OCI-LY7 (cell line): ENCODE data around the gene ZNF513. TPM values are rescaled to one million over a fixed set of nuclear protein-coding genes. Genes with fewer than 3 reads are reported as not detected.

Experiments used
- BruUV-seq: library from RNA; stranded (reverse); fragments of 400-500 nt; replicated peaks from 2 replicates; lab custom pipeline; 2021; lab: Mats Ljungman, UMichigan
- CTCF ChIA-PET: fragments of 300-600 bp; sonication (Branson Sonifier 250); formaldehyde crosslinking; loops from one replicate; lab custom pipeline; 2022; ENCODE audit warnings: antibody characterized with exemption; ENCODE audit not compliant: unreplicated experiment; lab: Charles Lee
- POLR2A ChIA-PET: fragments of 300-600 bp; sonication (Branson Sonifier 250); formaldehyde crosslinking; loops from one replicate; lab custom pipeline; 2022; ENCODE audit warnings: antibody characterized with exemption; lab: Charles Lee
- DNase-seq: peaks from one replicate; pipeline ENCODE4 v3.0.0-alpha.2; 2015; ENCODE audit warnings: low spot score
- H2AFZ ChIP-seq: fragments of 200-600 bp; sonication (generic), shearing (Covaris generic); 2 replicates; pipeline ENCODE4 v1.6.1; 2014; ENCODE audit warnings: mild to moderate bottlenecking, antibody characterized with exemption, low read length, moderate library complexity
- H3K27ac ChIP-seq: fragments of 200-600 bp; sonication (generic); 2 replicates; pipeline ENCODE4 v1.5.1; 2014; ENCODE audit warnings: mixed run types, low read depth, mild to moderate bottlenecking, moderate library complexity, low read length, inconsistent platforms; ENCODE audit not compliant: poor library complexity, severe bottlenecking
- H3K36me3 ChIP-seq: fragments of 200-600 bp; sonication (generic); 2 replicates; pipeline ENCODE4 v1.6.1; 2014; ENCODE audit warnings: mild to moderate bottlenecking, antibody characterized with exemption, low read length, moderate library complexity, mixed read lengths; ENCODE audit not compliant: insufficient read depth
- H3K4me1 ChIP-seq: fragments of 200-600 bp; sonication (generic); 2 replicates; pipeline ENCODE4 v1.5.1; 2014; ENCODE audit warnings: mild to moderate bottlenecking, low read length; ENCODE audit not compliant: insufficient read depth, poor library complexity, severe bottlenecking
- H3K4me2 ChIP-seq: fragments of 200-600 bp; sonication (generic); 2 replicates; pipeline ENCODE4 v1.6.1; 2014; ENCODE audit warnings: mild to moderate bottlenecking, low read length
- H3K4me3 ChIP-seq: fragments of 200-600 bp; sonication (generic); 2 replicates; pipeline ENCODE4 v1.5.1; 2014; ENCODE audit warnings: mild to moderate bottlenecking, low read depth, low read length; ENCODE audit not compliant: poor library complexity, severe bottlenecking
- H3K79me2 ChIP-seq: fragments of 200-600 bp; sonication (generic); 2 replicates; pipeline ENCODE4 v1.6.1; 2016; ENCODE audit warnings: low read depth, mild to moderate bottlenecking, low read length, moderate library complexity, mixed read lengths; ENCODE audit not compliant: insufficient read depth
- H3K9me2 ChIP-seq: fragments of 200-600 bp; sonication (generic); 2 replicates; pipeline ENCODE4 v1.6.1; 2016; ENCODE audit warnings: mild to moderate bottlenecking, low read length, mixed read lengths; ENCODE audit not compliant: insufficient read depth
- H3K9me3 ChIP-seq: fragments of 200-600 bp; sonication (generic); 2 replicates; pipeline ENCODE4 v1.6.1; 2014; ENCODE audit warnings: mild to moderate bottlenecking, mixed run types, low read length, mixed read lengths
- H4K20me1 ChIP-seq: fragments of 200-600 bp; sonication (generic); 2 replicates; pipeline ENCODE4 v1.6.1; 2014; ENCODE audit warnings: mild to moderate bottlenecking, antibody characterized with exemption, low read length, moderate library complexity, mixed read lengths; ENCODE audit not compliant: insufficient read depth
- EZH2phosphoT487 ChIP-seq: fragments of 200-600 bp; sonication (generic); IDR thresholded peaks from 2 replicates; pipeline ENCODE4 v1.6.1; 2018; ENCODE audit warnings: low read depth, borderline replicate concordance, mild to moderate bottlenecking, mixed run types, antibody characterized with exemption, low read length, moderate library complexity, mixed read lengths
- intact Hi-C: fragments of 100-400 bp; cut with micrococcal nuclease; formaldehyde crosslinking; loops from one replicate; pipeline ENCODE4 v1.10.0; 2022; ENCODE audit not compliant: unreplicated experiment
- total RNA-seq, 2 experiments: library from RNA; depleted of rRNA in 1 of 2; stranded (reverse); fragments of >200 nt in 1 of 2; shearing (Covaris generic) in 1 of 2; gene quantifications; 2 replicates each; pipeline ENCODE4 v1.2.3, GENCODE V29; 2014 to 2022
- TF ChIP-seq, protein P1 (sequence below): fragments of 200-600 bp; sonication (generic); conservative IDR thresholded peaks from 2 replicates; pipeline ENCODE4 v1.5.1; 2014; ENCODE audit warnings: mild to moderate bottlenecking, antibody characterized with exemption, low read length, moderate library complexity, mixed read lengths

ZNF513 gene
- total RNA-seq, 2 experiments from 2014 or later = 10.0 to 10.9 TPM

DNA sequence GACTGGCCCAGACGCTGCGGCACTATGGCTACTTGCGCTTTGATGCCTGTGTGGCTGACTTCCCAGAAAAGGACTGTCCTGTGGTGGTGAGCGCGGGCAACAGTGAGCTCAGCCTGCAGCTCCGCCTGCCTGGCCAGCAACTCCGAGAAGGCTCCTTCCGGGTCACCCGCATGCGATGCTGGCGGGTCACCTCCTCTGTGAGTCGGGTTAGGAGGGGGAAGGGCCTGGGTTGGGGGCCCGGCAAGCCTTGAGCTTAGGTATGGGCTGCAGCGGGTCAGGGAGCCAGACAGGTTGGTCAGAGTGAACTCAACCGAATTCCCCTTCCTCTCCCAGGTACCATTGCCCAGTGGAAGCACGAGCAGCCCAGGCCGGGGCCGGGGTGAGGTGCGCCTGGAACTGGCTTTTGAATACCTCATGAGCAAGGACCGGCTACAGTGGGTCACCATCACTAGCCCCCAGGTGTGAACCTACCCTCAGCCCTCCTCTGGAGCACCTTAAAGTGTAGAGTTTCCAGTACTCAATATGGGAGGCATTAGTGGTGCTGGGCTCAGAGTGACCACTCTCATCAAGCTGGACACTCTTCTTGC lies 4.9 kb downstream of the ZNF513 start:
- H3K27ac ChIP-seq = no peak overlapping the region
- peaks cover 84% of the 10 kb centered on the region for H3K36me3 ChIP-seq
- intact Hi-C loops = no loop called here
- H3K9me3 ChIP-seq = no peaks in the 10 kb centered on the region
- DNase-seq = no peak
- TF ChIP-seq, protein P1, sequence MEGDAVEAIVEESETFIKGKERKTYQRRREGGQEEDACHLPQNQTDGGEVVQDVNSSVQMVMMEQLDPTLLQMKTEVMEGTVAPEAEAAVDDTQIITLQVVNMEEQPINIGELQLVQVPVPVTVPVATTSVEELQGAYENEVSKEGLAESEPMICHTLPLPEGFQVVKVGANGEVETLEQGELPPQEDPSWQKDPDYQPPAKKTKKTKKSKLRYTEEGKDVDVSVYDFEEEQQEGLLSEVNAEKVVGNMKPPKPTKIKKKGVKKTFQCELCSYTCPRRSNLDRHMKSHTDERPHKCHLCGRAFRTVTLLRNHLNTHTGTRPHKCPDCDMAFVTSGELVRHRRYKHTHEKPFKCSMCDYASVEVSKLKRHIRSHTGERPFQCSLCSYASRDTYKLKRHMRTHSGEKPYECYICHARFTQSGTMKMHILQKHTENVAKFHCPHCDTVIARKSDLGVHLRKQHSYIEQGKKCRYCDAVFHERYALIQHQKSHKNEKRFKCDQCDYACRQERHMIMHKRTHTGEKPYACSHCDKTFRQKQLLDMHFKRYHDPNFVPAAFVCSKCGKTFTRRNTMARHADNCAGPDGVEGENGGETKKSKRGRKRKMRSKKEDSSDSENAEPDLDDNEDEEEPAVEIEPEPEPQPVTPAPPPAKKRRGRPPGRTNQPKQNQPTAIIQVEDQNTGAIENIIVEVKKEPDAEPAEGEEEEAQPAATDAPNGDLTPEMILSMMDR = no peak
- TF ChIP-seq EZH2phosphoT487 = no peak
- H4K20me1 ChIP-seq = no peaks in the 10 kb centered on the region
- ChIA-PET POLR2A (no interaction called here), CTCF (no interaction called here)
- H3K4me1 ChIP-seq = peaks cover 32% of the 10 kb centered on the region
- H3K9me2 ChIP-seq = no peaks in the 10 kb centered on the region
- no TSS peak for BruUV-seq
- H3K4me2 ChIP-seq = no peak overlapping the region
- peaks cover 34% of the 10 kb centered on the region for H3K79me2 ChIP-seq
- no peak overlapping the region for H2AFZ ChIP-seq
- H3K4me3 ChIP-seq = no peak overlapping the region

DNA sequence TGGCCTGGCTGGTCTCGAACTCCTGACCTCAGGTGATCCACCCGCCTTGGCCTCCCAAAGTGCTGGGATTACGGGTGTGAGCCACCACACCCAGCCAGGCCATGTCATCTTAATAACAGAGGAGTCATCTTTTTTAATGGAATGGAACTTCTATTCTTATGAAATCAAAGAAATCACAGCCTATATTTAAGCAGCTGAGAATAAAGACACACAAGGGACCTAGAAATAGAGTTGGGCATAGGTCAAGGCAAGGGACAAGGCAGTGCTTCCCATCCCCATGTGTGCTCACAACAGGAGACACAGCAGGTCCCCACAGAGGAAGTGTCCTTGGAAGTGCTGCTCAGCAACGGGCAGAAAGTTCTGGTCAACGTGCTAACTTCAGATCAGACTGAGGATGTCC lies 7.0 kb downstream of the ZNF513 start:
- BruUV-seq = no TSS peak
- CTCF ChIA-PET = no interaction called here

DNA sequence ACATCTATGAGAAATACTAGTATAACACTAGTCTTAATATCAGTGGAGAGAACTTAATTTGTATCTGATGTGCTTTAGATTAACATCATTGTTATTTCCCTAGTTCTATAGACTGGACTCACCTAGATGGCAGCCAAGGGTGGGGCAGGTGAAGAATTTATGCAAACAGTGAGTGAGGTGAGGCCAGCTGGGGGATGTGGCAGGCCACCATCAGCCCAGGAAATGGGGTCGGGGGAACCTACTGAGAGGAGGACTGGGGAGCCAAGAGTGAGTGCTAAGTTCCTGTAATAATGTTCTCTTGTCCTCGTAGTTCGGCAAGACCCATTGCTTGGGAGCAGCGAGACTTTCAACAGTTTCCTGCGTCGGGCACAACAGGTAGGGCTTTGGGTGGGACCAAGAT lies 7.6 kb downstream of the ZNF513 start:
- no peaks in the 10 kb centered on the region for H4K20me1 ChIP-seq
- DNase-seq = no peak
- no peaks in the 10 kb centered on the region for H3K9me2 ChIP-seq
- BruUV-seq = no TSS peak
- ChIA-PET CTCF (no interaction called here), POLR2A (no interaction called here)
- peaks cover 27% of the 10 kb centered on the region for H3K4me1 ChIP-seq
- peaks cover 35% of the 10 kb centered on the region for H3K79me2 ChIP-seq
- no peak overlapping the region for H3K4me3 ChIP-seq
- intact Hi-C loops = no loop called here
- peak overlapping the region; percentile 99; the same call in 1 of the 2 replicates for H3K4me2 ChIP-seq
- no peaks in the 10 kb centered on the region for H3K9me3 ChIP-seq
- no peak overlapping the region for H3K27ac ChIP-seq
- no peak for TF ChIP-seq EZH2phosphoT487
- TF ChIP-seq, protein P1 = no peak
- no peak overlapping the region for H2AFZ ChIP-seq
- peaks cover 69% of the 10 kb centered on the region for H3K36me3 ChIP-seq

More for the DNA sequence above, 7.0 kb downstream of the ZNF513 start:
- Histone ChIP-seq H3K4me2 (no peak overlapping the region), H3K27ac (no peak overlapping the region), H2AFZ (no peak overlapping the region), H3K9me2 (no peaks in the 10 kb centered on the region), H4K20me1 (no peaks in the 10 kb centered on the region), H3K79me2 (peaks cover 34% of the 10 kb centered on the region), H3K9me3 (no peaks in the 10 kb centered on the region), H3K36me3 (peaks cover 69% of the 10 kb centered on the region), H3K4me1 (peaks cover 25% of the 10 kb centered on the region), H3K4me3 (no peak overlapping the region)
- DNase-seq = no peak
- POLR2A ChIA-PET = interaction anchor here (0.7 kb wide), 1 partner anchor 519 kb away, joined by 3 read pairs; no protein-coding TSS in a partner anchor
- no peak for TF ChIP-seq EZH2phosphoT487
- TF ChIP-seq, protein P1 = no peak
- intact Hi-C loops = no loop called here
